Measurements from ENCODE around the gene TRIP13.
"Not testable (repeated sequence)": the region's sequence is repeated elsewhere in the genome, so short reads cannot be mapped to it uniquely, and the experiment has no call there.

Gene TRIP13

GRCh38 chr5:922436-923280 is 30.0 kb downstream of the TRIP13 start:
- no peak for DNase-seq

- peak; percentile 79 for DNase-seq
These were observed 30.7 kb downstream of the TRIP13 start for GRCh38 chr5:923281-923873.

GRCh38 chr5:926417-927171 is 33.9 kb downstream of the TRIP13 start:
- peak; percentile 35 for DNase-seq

GRCh38 chr5:927172-928015 is 34.7 kb downstream of the TRIP13 start:
- no peak for DNase-seq

GRCh38 chr5:929182-929581 is 36.5 kb downstream of the TRIP13 start:
- DNase-seq = not testable (repeated sequence)

GRCh38 chr5:929596-929995 is 36.9 kb downstream of the TRIP13 start:
- DNase-seq = no peak

- no peak for DNase-seq
These were observed 38.2 kb downstream of the TRIP13 start for GRCh38 chr5:930866-931265.

- DNase-seq = no peak
These were observed 39.0 kb downstream of the TRIP13 start for GRCh38 chr5:931570-932145.

- DNase-seq = no peak
These were observed 39.5 kb downstream of the TRIP13 start for GRCh38 chr5:932151-932627.

- no peak for DNase-seq
These were observed 40.1 kb downstream of the TRIP13 start for GRCh38 chr5:932628-933250.

- no peak for DNase-seq
These were observed 40.7 kb downstream of the TRIP13 start for GRCh38 chr5:933251-933861.

GRCh38 chr5:933951-934350 is 41.3 kb downstream of the TRIP13 start:
- not testable (repeated sequence) for DNase-seq

- not testable (repeated sequence) for DNase-seq
These were observed 41.8 kb downstream of the TRIP13 start for GRCh38 chr5:934381-934967.

GRCh38 chr5:935510-936084 is 42.9 kb downstream of the TRIP13 start:
- DNase-seq = no peak

GRCh38 chr5:936149-937144 is 43.8 kb downstream of the TRIP13 start:
- no peak for DNase-seq

GRCh38 chr5:937151-937924 is 44.7 kb downstream of the TRIP13 start:
- DNase-seq = no peak

GRCh38 chr5:939368-939767 is 46.7 kb downstream of the TRIP13 start:
- DNase-seq = no peak

- not testable (repeated sequence) for DNase-seq
These were observed 48.1 kb downstream of the TRIP13 start for GRCh38 chr5:940741-941140.

Measured in NCI-H774 (cell line).